GM21737 (cell line): ENCODE results near the gene TNS1.

Source experiments
- ATAC-seq: cut with Tn5 transposase; IDR thresholded peaks from one replicate; pipeline ENCODE4 v1.9.1; 2021; ENCODE audit warnings: mild to moderate bottlenecking, moderate library complexity; ENCODE audit not compliant: unreplicated experiment

Gene TNS1

DNA sequence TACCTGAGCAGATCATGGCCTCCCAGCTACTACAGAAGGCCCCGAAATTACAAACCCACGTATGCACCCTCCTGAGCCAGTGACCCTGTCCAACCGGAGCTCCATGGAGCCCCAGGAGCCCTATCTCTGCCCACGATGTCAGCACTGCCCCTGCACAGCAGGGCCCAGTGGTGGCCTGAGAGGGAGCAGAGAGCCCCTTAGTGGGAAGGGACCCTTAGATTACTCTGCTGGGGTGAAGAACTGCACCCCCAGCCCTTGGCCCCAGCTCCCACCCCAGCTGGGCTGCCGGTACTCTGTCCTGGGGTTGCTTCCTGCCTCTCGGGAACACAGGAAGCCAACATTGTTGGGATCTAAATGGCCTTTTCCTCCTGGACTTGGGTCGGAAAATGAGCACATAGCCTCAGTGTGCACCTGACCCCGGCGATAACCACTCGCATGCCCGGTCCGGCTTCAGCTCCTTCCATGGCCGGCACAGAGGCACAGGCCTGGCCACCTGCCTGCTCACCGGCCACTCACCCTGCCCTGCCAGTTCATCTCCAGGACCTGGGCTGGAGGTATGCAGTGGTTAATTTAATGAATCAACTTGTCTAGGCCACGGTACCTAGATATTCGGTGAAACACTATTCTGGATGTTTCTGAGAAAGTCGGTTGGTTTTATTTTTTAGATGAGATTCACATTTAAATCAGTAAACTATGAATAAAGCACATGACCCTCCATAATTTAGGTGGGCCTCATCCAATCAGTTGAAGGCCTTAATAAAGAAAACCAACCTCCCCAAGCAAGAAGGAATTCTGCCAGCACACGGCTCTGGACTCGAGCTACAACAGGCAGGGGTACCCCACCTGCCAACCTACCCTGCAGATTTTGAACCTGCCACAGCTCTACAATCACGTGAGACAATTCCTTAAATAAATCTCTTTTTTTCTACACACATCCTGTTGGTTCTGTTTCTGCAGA is 19.2 kb downstream of the TNS1 start:
- no peak for ATAC-seq

DNA sequence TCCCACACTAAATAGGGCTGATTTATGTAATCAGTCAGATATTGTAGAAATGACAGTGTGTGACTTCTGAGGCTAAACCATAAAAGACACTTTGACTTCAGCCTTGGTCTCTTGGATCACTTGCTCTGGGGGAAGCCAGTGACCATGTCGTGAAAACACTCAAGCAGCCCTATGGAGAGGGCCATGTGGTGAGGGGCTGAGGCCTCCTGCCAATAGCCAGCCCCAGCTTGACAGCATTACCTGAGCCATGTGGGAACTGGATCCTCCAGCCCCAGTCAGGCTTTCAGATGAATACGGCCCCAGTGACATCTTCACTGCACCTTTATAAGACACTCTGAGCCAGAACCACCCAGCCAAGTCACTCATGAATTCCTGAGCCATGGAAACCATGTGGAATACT is 20.8 kb downstream of the TNS1 start:
- ATAC-seq: no peak

DNA sequence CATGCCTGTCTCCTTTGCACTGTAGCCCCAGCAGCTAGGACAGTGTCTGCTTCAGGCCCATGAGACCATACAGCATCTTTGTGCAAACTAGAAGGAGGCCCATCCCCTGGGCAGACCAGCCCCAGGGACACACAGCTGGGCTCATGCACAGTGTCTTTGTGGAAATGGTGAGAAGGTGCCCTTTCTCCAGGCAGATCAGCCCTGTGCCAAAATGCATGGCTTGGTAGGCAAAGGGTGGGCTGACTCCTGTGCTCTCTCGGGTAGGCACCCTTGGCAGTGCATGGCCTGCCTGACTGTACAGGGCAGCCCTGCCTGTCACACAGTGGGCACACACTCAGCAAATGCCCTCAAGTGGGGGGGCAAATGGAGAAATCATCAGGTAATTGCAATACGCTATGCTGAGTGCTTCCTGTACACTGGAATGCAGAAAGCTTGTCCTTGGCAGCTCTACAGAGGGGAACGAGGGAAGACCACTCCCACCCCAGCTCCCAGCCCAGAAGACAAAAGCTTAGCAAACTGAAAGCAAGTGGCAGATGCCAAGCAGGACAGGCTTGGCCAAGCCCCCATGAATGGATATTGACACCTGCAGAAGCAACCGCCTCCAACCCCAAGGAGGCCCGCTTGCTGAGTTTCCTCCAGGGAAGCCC is 21.6 kb downstream of the TNS1 start:
- ATAC-seq: no peak

DNA sequence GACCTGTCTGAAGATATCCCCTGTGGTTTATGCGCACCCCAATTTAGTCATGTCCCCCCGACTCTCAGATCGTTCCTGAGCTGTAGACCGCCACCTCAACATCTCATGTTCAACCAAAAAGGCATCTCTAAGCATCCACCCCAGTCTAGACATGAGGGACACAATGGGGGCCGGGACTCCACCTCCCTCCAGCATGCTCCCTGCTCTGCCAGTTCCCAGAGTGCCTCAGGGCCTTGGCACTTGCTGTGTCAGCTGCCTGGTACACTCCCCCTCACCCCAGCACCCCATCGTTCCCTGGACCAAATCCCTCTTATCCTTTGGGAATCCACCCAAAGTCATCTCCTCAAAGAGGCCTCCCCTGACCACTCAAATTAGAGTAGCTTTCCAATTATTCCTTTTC is 22.2 kb downstream of the TNS1 start:
- ATAC-seq: no peak

DNA sequence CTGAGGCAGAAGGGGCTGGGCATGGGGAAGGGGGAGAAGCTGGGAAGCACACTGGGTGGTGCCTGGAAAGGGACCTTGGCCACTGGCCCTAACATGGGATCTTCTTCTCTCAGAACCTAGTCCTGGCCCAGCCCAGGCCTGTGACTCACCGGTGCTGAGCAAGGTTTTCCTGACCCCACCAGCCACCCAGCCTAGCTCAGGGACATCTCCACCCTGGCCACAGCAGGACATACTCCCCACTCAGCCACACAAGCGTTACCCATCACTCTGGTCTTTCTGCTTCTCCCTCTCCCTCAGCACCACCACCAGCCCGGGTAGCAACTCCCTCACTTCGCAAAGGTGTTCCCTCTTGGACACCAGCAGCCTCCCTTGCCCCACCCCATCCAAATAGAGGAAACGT is 22.8 kb downstream of the TNS1 start:
- ATAC-seq: no peak

DNA sequence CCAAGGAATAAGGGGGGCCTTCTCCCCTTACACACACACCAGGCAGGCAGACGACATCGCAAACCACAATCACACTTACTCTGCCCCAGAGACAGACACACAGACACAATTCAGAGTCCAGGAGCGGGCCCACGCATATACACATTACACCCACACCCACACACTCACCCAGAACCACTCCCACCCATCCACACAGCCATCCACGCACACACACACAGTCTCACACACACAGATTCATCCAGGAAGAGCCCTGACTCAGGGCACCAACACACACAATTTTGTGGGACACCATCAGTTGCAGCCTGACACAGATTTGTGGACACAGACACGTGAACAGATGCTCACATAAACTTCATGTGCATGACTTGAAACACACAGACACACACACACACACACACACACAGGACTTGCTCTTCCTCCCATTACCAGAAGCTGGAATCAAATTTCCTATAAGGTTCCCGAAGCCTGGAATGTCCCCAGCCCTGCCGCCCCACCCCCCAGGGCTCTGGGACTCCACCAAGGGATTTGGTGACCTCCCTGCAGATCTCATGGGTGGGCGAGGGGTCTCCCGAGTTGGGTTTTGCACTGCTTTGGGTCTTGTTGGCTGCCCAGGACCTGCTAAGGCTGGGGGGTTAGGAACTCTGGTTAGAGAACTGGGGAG is 23.5 kb downstream of the TNS1 start:
- no peak for ATAC-seq

DNA sequence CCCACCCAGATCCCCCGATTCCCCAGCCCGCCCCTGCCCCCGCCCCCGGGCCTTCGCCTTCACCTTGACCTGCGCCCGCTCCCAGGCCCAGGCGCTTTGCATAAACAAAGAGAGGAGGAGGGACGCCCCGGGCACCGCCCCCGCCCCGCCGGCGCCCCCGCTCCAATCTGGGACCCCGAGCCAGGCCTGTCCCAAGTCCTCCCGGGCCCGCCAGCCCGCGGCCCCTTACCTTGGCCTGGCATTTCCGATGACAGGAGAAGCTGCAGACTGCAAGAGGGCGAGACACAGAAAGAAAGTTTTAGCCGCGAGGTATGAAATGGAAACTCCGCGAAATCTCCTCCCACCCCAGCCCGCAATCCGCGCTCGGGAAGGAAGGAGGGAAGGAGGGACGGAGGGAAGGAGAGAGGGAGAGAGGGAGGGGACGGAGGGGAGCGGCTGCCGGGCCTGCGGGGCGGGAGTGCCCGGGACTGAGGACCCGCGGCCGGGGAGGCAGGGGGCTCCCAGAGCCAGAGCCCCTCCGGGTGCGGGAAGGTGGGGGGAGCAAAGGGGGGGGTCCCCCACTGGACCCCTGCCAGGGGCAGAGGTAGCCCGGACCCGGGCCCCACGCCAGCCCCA is 24.2 kb downstream of the TNS1 start:
- no peak for ATAC-seq

DNA sequence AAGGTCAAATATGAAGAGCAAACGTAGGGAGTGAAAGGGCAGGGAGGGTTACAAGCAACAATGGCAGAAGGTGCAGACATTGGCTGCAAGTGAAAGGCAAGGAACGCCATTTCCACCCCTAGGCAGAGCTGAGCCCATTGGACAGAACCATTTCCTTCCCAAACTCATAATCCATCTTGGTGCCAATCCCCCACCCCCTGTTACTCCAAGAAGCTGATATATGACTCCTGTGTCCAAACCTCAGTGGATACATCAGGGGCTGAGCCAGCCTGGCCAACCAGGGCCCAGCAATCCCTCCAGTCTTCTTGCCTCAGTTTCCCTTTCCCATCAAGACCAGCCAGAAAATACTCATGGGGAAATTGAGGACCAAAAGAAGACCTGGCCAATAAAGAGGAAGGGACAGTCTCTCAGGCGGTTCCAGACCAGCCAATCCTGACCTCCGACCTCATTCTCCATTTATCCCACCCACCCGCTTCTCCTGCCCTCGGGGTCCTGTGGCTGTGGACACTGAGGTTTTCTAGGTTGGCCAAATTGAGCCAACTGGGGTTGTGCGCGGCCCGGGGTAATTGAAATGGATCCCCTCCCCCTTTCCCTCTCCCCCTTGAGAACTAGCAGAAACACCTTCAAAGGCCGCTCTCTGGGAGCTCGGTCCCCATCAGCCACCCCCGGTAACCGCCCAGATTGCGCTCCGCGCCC is 24.8 kb downstream of the TNS1 start:
- no peak for ATAC-seq

DNA sequence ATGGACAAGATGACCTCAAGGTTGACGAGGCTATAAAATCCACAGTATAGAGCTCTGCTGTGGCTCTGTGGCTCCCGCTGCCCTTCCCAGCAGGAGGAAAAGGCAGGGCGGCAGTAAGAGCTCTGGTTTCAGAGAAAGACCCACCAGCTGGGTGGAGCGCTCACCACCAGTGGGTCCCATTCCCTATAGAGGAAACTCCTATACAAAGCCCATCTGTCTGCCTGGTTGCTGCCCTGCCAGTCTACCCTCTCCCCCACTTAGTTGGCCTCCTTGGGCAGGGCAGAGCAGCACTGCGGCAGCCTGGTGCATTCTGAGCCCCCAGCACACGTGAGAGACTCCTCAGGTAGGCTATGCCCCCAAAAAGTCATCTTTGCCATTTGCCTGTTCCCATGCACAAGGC is 26.5 kb downstream of the TNS1 start:
- no peak for ATAC-seq

DNA sequence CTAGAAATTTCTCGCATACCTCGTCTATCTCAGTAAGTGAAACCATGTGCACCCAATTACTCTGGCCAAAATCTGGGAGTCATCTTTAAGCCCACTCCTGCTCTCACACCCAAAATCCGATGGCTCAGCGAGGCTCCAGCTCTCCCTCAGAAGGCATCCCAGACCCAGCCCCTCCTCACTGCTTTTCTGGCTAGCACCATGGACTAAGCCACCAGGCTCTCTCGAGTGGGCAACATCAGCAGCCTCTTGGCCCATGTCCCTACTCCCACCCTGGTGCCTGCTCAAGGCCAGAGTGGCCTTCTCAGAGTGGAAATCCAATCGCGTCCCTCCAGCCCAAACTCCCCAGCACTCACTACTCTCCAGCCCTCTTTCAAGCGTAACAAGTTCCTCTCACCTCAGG is 27.2 kb downstream of the TNS1 start:
- no peak for ATAC-seq

DNA sequence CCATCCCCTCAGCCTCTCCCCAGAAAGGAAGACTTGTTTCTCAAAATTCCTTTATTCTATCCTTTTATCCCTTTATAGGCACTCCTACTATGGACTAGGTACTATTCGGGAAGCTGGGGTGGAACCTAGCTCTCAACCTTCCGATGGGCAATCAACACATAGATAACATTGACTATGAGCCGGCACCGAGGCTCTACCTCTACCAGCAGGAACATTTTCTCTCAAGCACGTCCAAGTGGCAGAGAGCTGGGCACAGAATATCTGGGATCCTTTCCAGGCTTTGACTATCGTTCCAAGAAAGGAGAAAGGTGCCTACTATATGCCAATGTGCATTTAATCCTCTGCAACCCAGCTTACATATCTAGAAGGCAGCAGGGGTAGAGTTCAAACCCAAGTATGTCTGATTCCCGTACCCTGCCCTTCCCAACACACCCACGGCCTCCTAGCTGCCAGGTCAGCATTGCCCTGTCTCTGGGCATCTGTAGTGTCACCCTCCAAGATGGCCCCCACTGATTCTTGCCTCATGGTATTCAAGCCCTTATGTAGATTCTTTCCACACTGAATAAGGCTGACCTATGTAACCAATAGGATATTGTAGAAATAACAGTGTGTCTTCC is 28.3 kb downstream of the TNS1 start:
- ATAC-seq: no peak

DNA sequence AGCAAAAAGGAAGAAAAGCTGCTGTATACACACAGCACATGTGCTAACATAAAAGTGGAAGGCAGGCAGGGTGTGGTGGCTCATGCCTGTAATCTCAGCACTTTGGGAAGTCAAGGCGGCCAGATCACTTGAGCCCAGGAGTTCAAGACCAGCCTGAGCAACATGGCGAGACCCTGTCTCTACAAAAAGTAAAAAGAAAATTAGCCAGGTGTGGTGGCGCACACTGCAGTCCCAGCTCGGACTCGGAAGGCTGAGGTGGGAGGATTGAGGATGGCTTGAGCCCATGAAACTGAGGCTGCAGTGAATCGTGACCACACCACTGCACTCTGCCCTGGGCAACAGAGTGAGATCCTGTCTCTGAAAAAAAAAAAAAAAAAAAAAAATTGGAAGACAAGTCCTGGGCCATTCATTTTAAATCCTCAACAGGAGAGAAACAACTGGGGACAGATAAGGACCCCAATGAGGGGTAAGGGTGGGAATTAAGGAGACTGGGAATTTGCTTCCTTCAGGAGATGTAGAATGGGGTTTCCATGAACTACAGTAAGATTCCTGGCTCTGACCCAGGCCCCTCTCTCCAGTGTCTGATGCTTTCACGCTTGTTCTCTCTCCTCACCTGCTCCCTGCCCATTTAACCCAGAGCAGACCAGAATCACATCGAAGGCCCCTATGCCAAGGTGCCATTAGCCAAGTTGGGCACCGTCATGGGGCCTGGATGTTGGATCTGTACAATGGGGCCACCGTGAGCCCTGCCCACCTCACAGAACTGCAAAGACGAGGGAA is 29.6 kb downstream of the TNS1 start:
- ATAC-seq: no peak

DNA sequence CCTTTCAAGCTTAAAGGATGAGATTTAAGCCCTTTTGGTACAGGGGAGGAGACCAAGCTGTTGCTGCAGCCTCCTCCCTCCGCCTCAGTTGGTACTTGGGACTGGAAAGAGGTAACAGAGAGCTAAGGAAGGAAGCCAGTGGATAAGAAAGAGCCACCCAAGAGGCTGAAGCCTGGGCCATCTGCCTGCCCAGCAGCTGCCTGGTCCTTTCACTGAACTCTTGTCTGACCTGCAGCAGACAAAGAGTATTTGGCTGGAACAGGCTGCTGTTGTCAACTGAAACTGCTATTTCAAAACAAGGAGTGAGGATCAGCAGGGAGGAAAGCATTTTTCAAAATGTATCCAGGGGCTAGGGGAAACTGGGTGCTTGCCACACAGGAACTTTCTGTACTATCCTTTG is 30.3 kb downstream of the TNS1 start:
- no peak for ATAC-seq

DNA sequence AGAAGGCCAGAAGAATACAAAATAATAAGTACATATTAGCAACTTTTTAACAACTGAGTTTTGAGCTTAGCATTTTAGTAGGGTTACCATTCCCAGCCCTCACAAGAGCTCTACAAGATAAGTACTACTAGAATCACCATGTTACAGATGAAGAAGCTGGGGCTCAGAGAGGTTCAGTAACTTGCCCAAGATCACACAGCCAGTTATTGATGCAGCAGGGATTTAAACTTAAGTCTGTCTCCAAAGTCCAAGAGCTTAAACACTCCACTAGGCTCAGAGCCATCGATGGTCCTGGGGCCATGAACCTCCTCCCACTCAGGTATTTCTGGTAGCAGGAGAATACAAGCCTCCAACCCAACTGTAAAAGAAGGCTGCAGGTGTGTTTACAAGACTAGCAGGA is 30.8 kb downstream of the TNS1 start:
- no peak for ATAC-seq

DNA sequence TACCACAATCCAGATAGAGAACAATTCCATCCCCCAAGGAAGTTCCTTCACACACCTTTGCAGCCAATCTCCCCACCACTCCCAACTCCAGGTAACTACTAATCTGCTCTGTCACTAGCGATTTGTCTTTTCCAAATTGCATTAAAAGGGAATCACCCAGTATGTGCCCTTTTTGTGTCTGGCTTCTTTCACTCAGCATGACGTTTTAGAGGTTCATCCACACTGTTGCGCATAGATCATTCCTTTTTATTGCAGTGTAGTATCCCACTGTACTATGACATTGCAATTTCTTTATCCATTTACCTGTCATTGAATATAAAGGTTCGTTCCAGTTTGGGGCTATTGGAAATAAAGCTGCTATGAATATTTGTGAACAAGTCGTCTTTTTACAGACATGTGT is 31.6 kb downstream of the TNS1 start:
- no peak for ATAC-seq

DNA sequence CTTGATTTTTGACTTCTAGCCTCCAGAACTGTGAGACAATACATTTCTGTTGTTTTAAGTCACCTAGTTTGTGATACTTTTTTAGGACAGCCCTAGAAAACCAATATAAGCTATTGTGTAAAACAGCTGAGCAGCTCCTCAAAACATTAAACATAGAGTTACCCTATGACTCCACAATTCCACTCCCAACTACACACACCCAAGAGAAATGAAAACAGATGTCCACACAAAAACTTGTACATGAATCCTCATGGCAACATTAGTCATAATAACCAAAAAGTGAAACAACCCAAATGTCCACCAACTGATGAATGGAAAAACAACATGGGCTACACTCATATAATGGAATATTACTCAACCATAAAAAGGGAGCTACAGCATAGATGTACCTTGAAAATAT is 32.6 kb downstream of the TNS1 start:
- ATAC-seq: no peak

DNA sequence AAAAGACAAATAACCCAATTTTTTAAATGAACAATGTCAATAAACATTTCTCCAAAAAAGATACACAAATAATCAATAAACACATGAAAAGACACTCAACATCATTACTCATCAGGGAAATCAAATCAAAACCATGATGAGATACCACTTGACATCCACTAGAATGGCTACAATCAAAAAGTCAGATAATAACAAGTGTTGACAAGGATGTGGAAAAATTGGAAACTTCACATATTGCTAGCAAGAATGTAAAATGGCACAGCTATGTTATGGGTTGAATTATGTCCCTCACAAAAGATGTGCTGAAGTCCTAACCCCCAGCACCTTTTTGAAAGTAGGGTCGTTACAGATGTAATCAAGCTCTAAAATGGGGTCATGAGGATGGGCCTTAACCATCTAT is 33.2 kb downstream of the TNS1 start:
- ATAC-seq: no peak

DNA sequence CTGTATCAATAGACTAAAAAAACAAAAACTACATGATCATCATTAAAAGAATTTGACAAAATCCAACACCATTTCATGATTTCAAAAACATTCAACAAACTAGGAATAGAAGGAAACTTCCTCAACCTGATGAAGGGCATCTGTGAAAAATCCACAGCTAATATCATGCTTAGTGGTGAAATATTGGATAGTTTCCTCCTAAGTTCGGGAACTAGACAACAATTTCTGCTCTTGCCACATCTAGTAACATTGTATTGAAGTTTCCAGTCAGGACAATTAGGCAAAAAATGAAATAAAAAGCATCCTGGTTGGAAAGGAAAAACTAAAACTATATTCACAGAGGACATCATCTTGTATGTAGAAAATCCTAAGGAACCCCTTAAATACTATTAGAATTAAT is 34.8 kb downstream of the TNS1 start:
- no peak for ATAC-seq

DNA sequence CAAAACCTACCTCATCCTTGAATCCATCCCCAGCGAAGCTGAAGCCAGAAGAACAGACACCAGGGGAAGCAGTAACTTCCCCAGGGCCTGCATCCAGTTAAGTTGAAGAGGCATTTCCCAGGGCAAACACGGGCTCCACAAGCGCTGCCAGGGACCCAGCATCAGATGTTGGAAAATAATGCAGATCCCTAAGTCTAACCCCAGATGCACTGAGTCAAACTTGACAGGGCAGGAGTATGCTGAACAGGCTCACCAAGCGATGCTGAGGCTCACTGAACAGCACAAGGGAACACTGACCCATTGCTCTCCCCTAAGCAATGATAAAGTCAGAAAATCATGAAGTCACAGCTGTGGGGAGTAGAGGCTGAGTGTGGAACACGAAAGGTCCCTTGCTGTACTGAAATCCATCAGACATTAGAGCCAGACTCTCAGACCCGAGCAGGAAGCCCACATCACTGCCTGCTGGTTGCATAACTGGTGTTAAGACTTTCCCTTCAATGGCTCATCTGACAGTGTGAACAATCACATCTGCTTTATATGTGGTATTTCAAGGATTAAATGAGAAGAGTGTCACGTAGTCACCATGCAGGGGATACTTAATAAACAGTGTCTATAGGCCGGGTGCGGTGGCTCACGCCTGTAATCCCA is 36.2 kb downstream of the TNS1 start:
- no peak for ATAC-seq
